ENCODE measurements around the gene MS4A14.

Gene MS4A14

GRCh38 chr11:60371854-60372253, 24.4 kb upstream of the MS4A14 start:
- peak overlapping the region; percentile 64 for H3K27ac ChIP-seq
- TF ChIP-seq, protein P1, sequence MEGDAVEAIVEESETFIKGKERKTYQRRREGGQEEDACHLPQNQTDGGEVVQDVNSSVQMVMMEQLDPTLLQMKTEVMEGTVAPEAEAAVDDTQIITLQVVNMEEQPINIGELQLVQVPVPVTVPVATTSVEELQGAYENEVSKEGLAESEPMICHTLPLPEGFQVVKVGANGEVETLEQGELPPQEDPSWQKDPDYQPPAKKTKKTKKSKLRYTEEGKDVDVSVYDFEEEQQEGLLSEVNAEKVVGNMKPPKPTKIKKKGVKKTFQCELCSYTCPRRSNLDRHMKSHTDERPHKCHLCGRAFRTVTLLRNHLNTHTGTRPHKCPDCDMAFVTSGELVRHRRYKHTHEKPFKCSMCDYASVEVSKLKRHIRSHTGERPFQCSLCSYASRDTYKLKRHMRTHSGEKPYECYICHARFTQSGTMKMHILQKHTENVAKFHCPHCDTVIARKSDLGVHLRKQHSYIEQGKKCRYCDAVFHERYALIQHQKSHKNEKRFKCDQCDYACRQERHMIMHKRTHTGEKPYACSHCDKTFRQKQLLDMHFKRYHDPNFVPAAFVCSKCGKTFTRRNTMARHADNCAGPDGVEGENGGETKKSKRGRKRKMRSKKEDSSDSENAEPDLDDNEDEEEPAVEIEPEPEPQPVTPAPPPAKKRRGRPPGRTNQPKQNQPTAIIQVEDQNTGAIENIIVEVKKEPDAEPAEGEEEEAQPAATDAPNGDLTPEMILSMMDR (conservative IDR thresholded peaks at IDR 0.05), result no peak

DNA sequence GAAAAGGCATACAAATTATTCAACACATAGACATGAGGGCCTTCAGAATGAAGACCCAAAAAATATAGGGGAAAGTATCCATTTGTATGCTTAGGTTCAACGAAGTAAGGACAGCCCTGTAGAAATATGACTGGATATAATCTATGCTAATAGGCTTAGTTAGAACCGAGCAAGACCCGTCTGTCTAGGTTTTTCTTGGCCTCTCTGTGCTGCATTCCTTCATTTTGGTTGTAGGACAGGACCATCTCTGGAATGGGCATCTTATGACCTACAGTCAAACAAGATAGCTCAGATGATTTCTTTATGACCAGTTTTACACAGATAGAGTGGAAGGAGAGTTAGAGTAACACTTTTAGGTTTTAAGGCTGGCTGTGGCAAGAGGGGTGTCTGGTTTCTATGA, 23.5 kb upstream of the MS4A14 start:
- TF ChIP-seq, protein P1 (conservative IDR thresholded peaks at IDR 0.05), result no peak
- H3K27ac ChIP-seq, result peak overlapping the region; percentile 64; the same call in 1 of the 2 replicates

GRCh38 chr11:60375316-60375715, 20.9 kb upstream of the MS4A14 start:
- no peak overlapping the region for H3K27ac ChIP-seq
- TF ChIP-seq, protein P1 (conservative IDR thresholded peaks at IDR 0.05), result no peak

GRCh38 chr11:60376601-60377000, 19.7 kb upstream of the MS4A14 start:
- TF ChIP-seq, protein P1 (conservative IDR thresholded peaks at IDR 0.05), result no peak
- peak overlapping the region; percentile 59 for H3K27ac ChIP-seq

- TF ChIP-seq, protein P1 (conservative IDR thresholded peaks at IDR 0.05), result no peak
These were observed 18.7 kb upstream of the MS4A14 start for GRCh38 chr11:60377401-60378136.

DNA sequence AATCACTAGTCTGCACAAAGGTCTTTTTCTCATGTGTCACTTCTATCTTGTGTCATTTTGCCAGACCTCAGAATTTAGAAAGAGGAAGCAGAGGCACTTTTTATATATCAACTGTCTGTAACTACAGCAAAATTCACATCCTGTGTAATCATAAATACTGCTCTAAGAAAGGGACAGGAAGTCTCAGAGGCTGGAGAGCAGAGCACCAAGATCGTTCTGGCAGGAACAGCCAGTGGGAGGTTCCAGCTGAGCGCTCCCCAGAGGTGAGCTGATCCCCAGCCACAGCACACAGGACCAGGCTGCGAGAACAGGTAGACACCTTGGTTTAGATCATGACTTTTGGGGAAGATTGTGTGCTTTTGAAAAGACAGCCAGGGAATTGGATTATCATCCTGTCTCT, 17.9 kb upstream of the MS4A14 start, which contains the start of gene MS4A7:
Gene MS4A7, plus strand, starts transcription at position 179 of the 400 bp plus-strand sequence. CDS start 4,610 bp downstream, outside the sequence.
- peak within 1 kb of the TSS; percentile 59; the same call in 1 of the 2 replicates for H3K27ac ChIP-seq
- TF ChIP-seq, protein P1 (conservative IDR thresholded peaks at IDR 0.05), result no peak

More at GRCh38 chr11:60377401-60378136, 18.7 kb upstream of the MS4A14 start:
- peak overlapping the region; percentile 59 for H3K27ac ChIP-seq

DNA sequence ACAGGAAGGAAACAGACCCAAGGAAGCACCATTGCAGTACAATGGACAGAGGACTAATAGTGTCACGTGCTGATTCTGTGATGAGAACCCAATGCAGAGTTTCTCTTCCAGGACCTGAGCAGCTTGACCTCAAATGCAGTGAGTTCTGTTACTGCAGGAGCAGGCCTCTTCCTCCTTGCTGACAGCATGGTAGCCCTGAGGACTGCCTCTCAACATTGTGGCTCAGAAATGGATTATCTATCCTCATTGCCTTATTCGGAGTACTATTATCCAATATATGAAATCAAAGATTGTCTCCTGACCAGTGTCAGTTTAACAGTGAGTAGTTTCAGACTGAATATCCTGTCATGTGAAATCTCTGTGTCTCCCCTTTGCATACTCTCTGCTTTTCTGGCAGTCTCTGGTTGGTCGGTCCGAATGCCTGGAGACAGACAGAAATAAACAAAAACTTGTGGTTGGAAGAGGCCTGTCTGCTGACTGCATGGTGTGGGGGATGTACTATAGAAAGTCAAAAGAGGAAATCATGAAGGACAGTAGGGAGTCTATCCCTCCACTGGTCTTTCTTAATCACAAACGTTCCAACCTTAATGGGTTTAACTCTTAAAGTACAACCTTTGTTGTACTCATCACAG, 6.9 kb upstream of the MS4A14 start:
- TF ChIP-seq, protein P1 (conservative IDR thresholded peaks at IDR 0.05), result no peak
- H3K27ac ChIP-seq, result no peak overlapping the region

Measured in VCaP (cell line).